Ammon's horn (tissue), 1 donor: Measurements from ENCODE around the gene ANTXRL.
"Not testable (repeated sequence)": the region's sequence is repeated elsewhere in the genome, so short reads cannot be mapped to it uniquely, and the experiment has no call there.

ENCODE experiments used
- DNase-seq: peaks from one replicate; pipeline ENCODE4 v3.0.0-alpha.2; 2016; ENCODE audit warnings: low spot score

The ANTXRL gene

GRCh38 chr10:46365484-46365883 is 78.7 kb downstream of the ANTXRL start:
- DNase-seq = not testable (repeated sequence)

GRCh38 chr10:46367209-46367608 is 80.4 kb downstream of the ANTXRL start:
- DNase-seq = not testable (repeated sequence)

GRCh38 chr10:46367666-46368240 is 81.0 kb downstream of the ANTXRL start:
- not testable (repeated sequence) for DNase-seq

- not testable (repeated sequence) for DNase-seq
Measured at GRCh38 chr10:46368956-46369355, 82.2 kb downstream of the ANTXRL start.

- DNase-seq = not testable (repeated sequence)
Measured at GRCh38 chr10:46374410-46374809, 87.6 kb downstream of the ANTXRL start.

- not testable (repeated sequence) for DNase-seq
Measured at GRCh38 chr10:46375406-46375805, 88.6 kb downstream of the ANTXRL start, which contains the start of gene ANXA8L1. Gene ANXA8L1 (plus strand): TSS chr10:46375776. CDS start chr10:46375852, 76 bp downstream.

GRCh38 chr10:46377022-46377421 is 90.2 kb downstream of the ANTXRL start:
- DNase-seq = not testable (repeated sequence)

- not testable (repeated sequence) for DNase-seq
Measured at GRCh38 chr10:46377651-46378050, 90.9 kb downstream of the ANTXRL start.

- DNase-seq = not testable (repeated sequence)
Measured at GRCh38 chr10:46378108-46378507, 91.3 kb downstream of the ANTXRL start.

GRCh38 chr10:46379233-46379848 is 92.5 kb downstream of the ANTXRL start:
- not testable (repeated sequence) for DNase-seq
